HEK293 (cell line): Measurements from ENCODE around the gene AKR7A2.
A peak's percentile ranks its signal among the peaks of the same experiment; 100 is the strongest.

Experiments used
- CTCF ChIA-PET: fragments of 350-600 bp; formaldehyde crosslinking; extraction: SDS; loops from one replicate; lab custom pipeline; 2021; ENCODE audit warnings: antibody characterized with exemption; lab: Yijun Ruan, JAX
- POLR2A ChIA-PET: fragments of 300-600 bp; formaldehyde crosslinking; extraction: SDS; loops from one replicate; lab custom pipeline; 2020; ENCODE audit warnings: antibody characterized with exemption, inconsistent platforms; lab: Yijun Ruan, JAX
- H3K27ac ChIP-seq: fragments of 200-500 bp; sonication (Bioruptor generic); 2 replicates; pipeline ENCODE4 v1.5.1; 2014; ENCODE audit warnings: low read depth, low read length, control low read depth, inconsistent platforms; ENCODE audit errors: extremely low read depth
- H3K36me3 ChIP-seq, 2 experiments: fragments of 200-500 bp in 1 of 2; sonication (Bioruptor generic) in 1 of 2; 1 replicate in 1 of 2; 2 replicates in 1 of 2; pipeline ENCODE4 v1.5.1; 2014 to 2017; ENCODE audit warnings: inconsistent platforms in 2 of 2, low read length in 2 of 2; ENCODE audit not compliant: control insufficient read depth in 2 of 2, insufficient read depth in 1 of 2
- H3K4me1 ChIP-seq: fragments of 200-500 bp; sonication (Bioruptor generic); 2 replicates; pipeline ENCODE4 v1.5.1; 2014; ENCODE audit warnings: mild to moderate bottlenecking, low read length, inconsistent platforms; ENCODE audit not compliant: control insufficient read depth, insufficient read depth
- H3K4me3 ChIP-seq: 2 replicates; pipeline ENCODE4 v1.5.1; 2011; ENCODE audit warnings: low read depth, mild to moderate bottlenecking, control low read depth, low read length, moderate library complexity
- H3K9me3 ChIP-seq: fragments of 200-500 bp; sonication (Bioruptor generic); 2 replicates; pipeline ENCODE4 v1.5.1; 2014; ENCODE audit warnings: low read depth, low read length, inconsistent platforms; ENCODE audit not compliant: control insufficient read depth, insufficient read depth
- GLIS2 ChIP-seq: fragments of 450-650 bp; formaldehyde crosslinking; IDR thresholded peaks from 2 replicates; pipeline ENCODE4 v1.5.1; 2016; ENCODE audit warnings: missing biosample characterization, missing genetic modification characterization
- TRIM28 ChIP-seq: IDR thresholded peaks from 2 replicates; pipeline ENCODE4 v1.6.1; 2011; ENCODE audit warnings: low read length, control low read depth, borderline replicate concordance
- ZFP3 ChIP-seq: fragments of 450-650 bp; formaldehyde crosslinking; IDR thresholded peaks from 2 replicates; pipeline ENCODE4 v1.5.1; 2016; ENCODE audit warnings: low read depth, missing biosample characterization, missing genetic modification characterization
- ZNF140 ChIP-seq: fragments of 450-650 bp; formaldehyde crosslinking; IDR thresholded peaks from 2 replicates; pipeline ENCODE4 v1.5.1; 2016; ENCODE audit warnings: missing biosample characterization, missing genetic modification characterization
- ZNF211 ChIP-seq: fragments of 450-650 bp; formaldehyde crosslinking; IDR thresholded peaks from 2 replicates; pipeline ENCODE4 v1.5.1; 2016; ENCODE audit warnings: low read depth, missing biosample characterization, missing genetic modification characterization
- ZNF214 ChIP-seq: fragments of 450-650 bp; formaldehyde crosslinking; IDR thresholded peaks from 2 replicates; pipeline ENCODE4 v1.5.1; 2017; ENCODE audit warnings: missing biosample characterization, mild to moderate bottlenecking, missing genetic modification characterization, borderline replicate concordance
- ZNF280D ChIP-seq: fragments of 450-650 bp; formaldehyde crosslinking; IDR thresholded peaks from 2 replicates; pipeline ENCODE4 v1.5.1; 2016; ENCODE audit warnings: missing biosample characterization, missing genetic modification characterization
- ZNF324 ChIP-seq: fragments of 450-650 bp; formaldehyde crosslinking; IDR thresholded peaks from 2 replicates; pipeline ENCODE4 v1.5.1; 2016; ENCODE audit warnings: missing biosample characterization, missing genetic modification characterization
- ZNF366 ChIP-seq: fragments of 450-650 bp; formaldehyde crosslinking; conservative IDR thresholded peaks from 2 replicates; pipeline ENCODE4 v1.5.1; 2016; ENCODE audit warnings: missing biosample characterization, missing genetic modification characterization
- ZNF37A ChIP-seq: fragments of 450-650 bp; IDR thresholded peaks from 2 replicates; pipeline ENCODE4 v1.5.1; 2018; ENCODE audit warnings: missing biosample characterization, missing genetic modification characterization
- ZNF404 ChIP-seq: fragments of 450-650 bp; formaldehyde crosslinking; IDR thresholded peaks from 2 replicates; pipeline ENCODE4 v1.5.1; 2017; ENCODE audit warnings: missing biosample characterization, missing genetic modification characterization
- ZNF449 ChIP-seq: fragments of 450-650 bp; formaldehyde crosslinking; IDR thresholded peaks from 2 replicates; pipeline ENCODE4 v1.5.1; 2017; ENCODE audit warnings: missing biosample characterization, mild to moderate bottlenecking, missing genetic modification characterization, moderate library complexity
- ZNF510 ChIP-seq: fragments of 450-650 bp; formaldehyde crosslinking; IDR thresholded peaks from 2 replicates; pipeline ENCODE4 v1.5.1; 2018; ENCODE audit warnings: mild to moderate bottlenecking, missing genetic modification characterization, missing biosample characterization; ENCODE audit not compliant: insufficient replicate concordance
- ZNF521 ChIP-seq: fragments of 450-650 bp; formaldehyde crosslinking; IDR thresholded peaks from 2 replicates; pipeline ENCODE4 v1.5.1; 2017; ENCODE audit warnings: missing biosample characterization, mild to moderate bottlenecking, missing genetic modification characterization
- ZNF549 ChIP-seq: fragments of 450-650 bp; IDR thresholded peaks from 2 replicates; pipeline ENCODE4 v1.5.1; 2018; ENCODE audit warnings: missing biosample characterization, missing genetic modification characterization, mild to moderate bottlenecking, inconsistent platforms, moderate library complexity
- ZNF558 ChIP-seq: fragments of 450-650 bp; formaldehyde crosslinking; IDR thresholded peaks from 2 replicates; pipeline ENCODE4 v1.5.1; 2016; ENCODE audit warnings: missing biosample characterization, missing genetic modification characterization
- ZNF621 ChIP-seq: fragments of 450-650 bp; formaldehyde crosslinking; IDR thresholded peaks from 2 replicates; pipeline ENCODE4 v1.5.1; 2017; ENCODE audit warnings: missing biosample characterization, missing genetic modification characterization
- ZNF626 ChIP-seq: fragments of 450-650 bp; sonication (Bioruptor Pico); formaldehyde crosslinking; IDR thresholded peaks from 2 replicates; pipeline ENCODE4 v1.5.1; 2018; ENCODE audit warnings: missing biosample characterization, missing genetic modification characterization, inconsistent platforms
- ZNF660 ChIP-seq: fragments of 450-650 bp; IDR thresholded peaks from 2 replicates; pipeline ENCODE4 v1.5.1; 2018; ENCODE audit warnings: missing biosample characterization, mild to moderate bottlenecking, missing genetic modification characterization
- ZNF707 ChIP-seq: fragments of 450-650 bp; formaldehyde crosslinking; IDR thresholded peaks from 2 replicates; pipeline ENCODE4 v1.5.1; 2016; ENCODE audit warnings: missing biosample characterization, missing genetic modification characterization
- ZNF776 ChIP-seq: fragments of 450-650 bp; formaldehyde crosslinking; IDR thresholded peaks from 2 replicates; pipeline ENCODE4 v1.5.0; 2017; ENCODE audit warnings: missing biosample characterization, missing genetic modification characterization, borderline replicate concordance
- TF ChIP-seq, protein P1 (sequence below): fragments of 450-650 bp; formaldehyde crosslinking; IDR thresholded peaks from 2 replicates; pipeline ENCODE4 v1.5.1; 2016; ENCODE audit warnings: missing biosample characterization, missing genetic modification characterization, low read depth

The AKR7A2 gene

DNA sequence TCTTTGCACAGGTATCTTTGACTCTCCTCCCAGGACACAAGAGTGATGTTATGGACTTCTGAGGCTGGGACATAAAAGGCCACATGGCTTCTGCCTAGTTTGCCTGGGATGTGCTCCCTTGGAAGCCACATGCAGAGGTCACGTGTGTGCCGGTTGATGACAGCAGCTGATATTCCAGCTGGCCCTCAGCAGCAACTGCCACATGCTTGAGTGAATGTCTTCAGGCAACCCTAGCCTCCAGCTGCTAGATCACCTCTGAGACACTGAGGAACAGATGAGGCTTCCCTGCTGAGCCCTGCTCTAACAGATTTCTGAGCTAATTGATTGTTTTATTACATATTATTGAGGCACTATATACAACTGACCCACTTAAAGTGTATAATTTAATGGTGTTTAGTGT lies 11.7 kb downstream of the AKR7A2 start:
- ChIA-PET POLR2A (interaction anchor here (1.5 kb wide), 1 partner anchor 11 kb away, joined by 5 read pairs; the partner anchor contains the start of genes AKR7A2 and SLC66A1), CTCF (no interaction called here)
- peaks cover 6 to 57% of the 10 kb centered on the region in 2 experiments; a peak in 2 of 3 replicates for H3K36me3 ChIP-seq
- H3K4me1 ChIP-seq = no peaks in the 10 kb centered on the region
- H3K27ac ChIP-seq = no peak overlapping the region
- H3K4me3 ChIP-seq = no peak overlapping the region
- no peaks in the 10 kb centered on the region for H3K9me3 ChIP-seq
- TF ChIP-seq ZNF449 (tag by site-specific recombination) = no peak

GRCh38 chr1:19294638-19295037 lies 17.3 kb downstream of the AKR7A2 start:
- ChIA-PET CTCF (interaction anchor here (0.7 kb wide), 1 partner anchor 201 kb away, joined by 3 read pairs; no protein-coding TSS in a partner anchor), POLR2A (no interaction called here)
- Histone ChIP-seq H3K4me1 (no peaks in the 10 kb centered on the region), H3K4me3 (no peak overlapping the region), H3K27ac (no peak overlapping the region), H3K9me3 (no peaks in the 10 kb centered on the region)
- peak; percentile 99; the same call in 1 of the 2 replicates for TF ChIP-seq TRIM28
- TF ChIP-seq ZNF626 = no peak
- TF ChIP-seq, all 188 proteins: peak for 1
- peaks cover 6 to 19% of the 10 kb centered on the region in 2 experiments; a peak in 2 of 3 replicates for H3K36me3 ChIP-seq

- TF ChIP-seq ZNF558 (tag by site-specific recombination) (no peak), ZNF37A (no peak), ZNF280D (no peak), ZNF660 (tag by site-specific recombination) (no peak), ZNF621 (no peak), ZNF707 (tag by site-specific recombination) (no peak), TRIM28 (no peak), ZNF140 (tag by site-specific recombination) (no peak), ZNF404 (tag by site-specific recombination) (no peak), ZNF214 (tag by site-specific recombination) (no peak), ZNF211 (tag by site-specific recombination) (no peak), ZNF521 (tag by site-specific recombination) (no peak), ZNF366 (tag by site-specific recombination) (no peak), ZNF549 (tag by site-specific recombination) (no peak), GLIS2 (tag by site-specific recombination) (no peak), ZNF776 (tag by site-specific recombination) (no peak), ZNF510 (tag by site-specific recombination) (no peak), ZNF324 (tag by site-specific recombination) (no peak), ZFP3 (no peak)
- TF ChIP-seq, protein P1, sequence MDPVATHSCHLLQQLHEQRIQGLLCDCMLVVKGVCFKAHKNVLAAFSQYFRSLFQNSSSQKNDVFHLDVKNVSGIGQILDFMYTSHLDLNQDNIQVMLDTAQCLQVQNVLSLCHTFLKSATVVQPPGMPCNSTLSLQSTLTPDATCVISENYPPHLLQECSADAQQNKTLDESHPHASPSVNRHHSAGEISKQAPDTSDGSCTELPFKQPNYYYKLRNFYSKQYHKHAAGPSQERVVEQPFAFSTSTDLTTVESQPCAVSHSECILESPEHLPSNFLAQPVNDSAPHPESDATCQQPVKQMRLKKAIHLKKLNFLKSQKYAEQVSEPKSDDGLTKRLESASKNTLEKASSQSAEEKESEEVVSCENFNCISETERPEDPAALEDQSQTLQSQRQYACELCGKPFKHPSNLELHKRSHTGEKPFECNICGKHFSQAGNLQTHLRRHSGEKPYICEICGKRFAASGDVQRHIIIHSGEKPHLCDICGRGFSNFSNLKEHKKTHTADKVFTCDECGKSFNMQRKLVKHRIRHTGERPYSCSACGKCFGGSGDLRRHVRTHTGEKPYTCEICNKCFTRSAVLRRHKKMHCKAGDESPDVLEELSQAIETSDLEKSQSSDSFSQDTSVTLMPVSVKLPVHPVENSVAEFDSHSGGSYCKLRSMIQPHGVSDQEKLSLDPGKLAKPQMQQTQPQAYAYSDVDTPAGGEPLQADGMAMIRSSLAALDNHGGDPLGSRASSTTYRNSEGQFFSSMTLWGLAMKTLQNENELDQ (tag by site-specific recombination) = no peak
- TF ChIP-seq, all 188 proteins: peak for 0
- Histone ChIP-seq H3K4me1 (no peaks in the 10 kb centered on the region), H3K9me3 (no peaks in the 10 kb centered on the region), H3K4me3 (no peak overlapping the region), H3K36me3 (peaks cover 6 to 24% of the 10 kb centered on the region in 2 experiments; a peak in 2 of 3 replicates), H3K27ac (no peak overlapping the region)
- POLR2A ChIA-PET = no interaction called here
- CTCF ChIA-PET = interaction anchor here (0.7 kb wide), 1 partner anchor 271 kb away, joined by 3 read pairs; no protein-coding TSS in a partner anchor
Measured at GRCh38 chr1:19289244-19289643, 22.7 kb downstream of the AKR7A2 start.
